Kidney epithelial cell (primary cell): Measurements from ENCODE around the gene FNDC5. TPM values are rescaled to one million over a fixed set of nuclear protein-coding genes. Genes with fewer than 3 reads are reported as not detected.

Experiments
- DNase-seq: peaks from one replicate; pipeline ENCODE4 v3.0.0-alpha.2; 2010; ENCODE audit warnings: low read depth
- H3K27me3 ChIP-seq: 2 replicates; pipeline ENCODE4 v1.6.0; 2011; ENCODE audit warnings: low read length; ENCODE audit not compliant: control insufficient read depth, insufficient read depth
- H3K36me3 ChIP-seq: 2 replicates; pipeline ENCODE4 v1.5.1; 2011; ENCODE audit warnings: low read length; ENCODE audit not compliant: control insufficient read depth, insufficient read depth
- H3K4me3 ChIP-seq: 2 replicates; pipeline ENCODE4 v1.5.1; 2011; ENCODE audit warnings: low read depth, mild to moderate bottlenecking, control low read depth, low read length
- total RNA-seq: library from RNA; depleted of rRNA; stranded (reverse); fragments of >200 nt; gene quantifications from 2 replicates; pipeline ENCODE4 v1.2.3, GENCODE V29; 2015
- TF ChIP-seq, protein P1 (sequence below): IDR thresholded peaks from 2 replicates; pipeline ENCODE4 v1.5.1; 2011; ENCODE audit warnings: mild to moderate bottlenecking, moderate library complexity, low read length, control low read depth, inconsistent platforms; ENCODE audit not compliant: insufficient read depth, poor library complexity, severe bottlenecking

The FNDC5 gene
- total RNA-seq, 1 donor from 2014 or later = 0.08 TPM

DNA sequence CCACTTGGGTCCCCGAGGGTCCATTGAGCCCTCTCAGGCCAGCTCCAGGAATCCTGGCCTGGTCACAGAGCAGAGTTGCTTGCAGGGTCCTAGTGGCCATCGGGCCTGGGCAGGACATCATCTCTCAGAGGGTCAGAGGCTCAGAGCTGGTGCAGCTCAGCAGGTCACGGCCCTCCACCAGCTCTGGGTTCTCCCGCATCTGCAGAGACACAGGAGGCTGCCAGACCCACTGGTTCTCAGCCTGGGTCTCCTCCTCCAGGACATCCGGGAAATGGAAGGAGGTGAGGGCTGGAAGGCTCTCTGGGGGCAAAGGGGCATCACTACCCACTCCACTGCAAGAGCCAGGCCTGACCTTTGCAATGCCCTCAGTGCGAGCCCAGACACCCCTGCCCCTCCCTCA is 24.0 kb upstream of the FNDC5 start:
- H3K36me3 ChIP-seq = no peaks in the 10 kb centered on the region
- TF ChIP-seq, protein P1, sequence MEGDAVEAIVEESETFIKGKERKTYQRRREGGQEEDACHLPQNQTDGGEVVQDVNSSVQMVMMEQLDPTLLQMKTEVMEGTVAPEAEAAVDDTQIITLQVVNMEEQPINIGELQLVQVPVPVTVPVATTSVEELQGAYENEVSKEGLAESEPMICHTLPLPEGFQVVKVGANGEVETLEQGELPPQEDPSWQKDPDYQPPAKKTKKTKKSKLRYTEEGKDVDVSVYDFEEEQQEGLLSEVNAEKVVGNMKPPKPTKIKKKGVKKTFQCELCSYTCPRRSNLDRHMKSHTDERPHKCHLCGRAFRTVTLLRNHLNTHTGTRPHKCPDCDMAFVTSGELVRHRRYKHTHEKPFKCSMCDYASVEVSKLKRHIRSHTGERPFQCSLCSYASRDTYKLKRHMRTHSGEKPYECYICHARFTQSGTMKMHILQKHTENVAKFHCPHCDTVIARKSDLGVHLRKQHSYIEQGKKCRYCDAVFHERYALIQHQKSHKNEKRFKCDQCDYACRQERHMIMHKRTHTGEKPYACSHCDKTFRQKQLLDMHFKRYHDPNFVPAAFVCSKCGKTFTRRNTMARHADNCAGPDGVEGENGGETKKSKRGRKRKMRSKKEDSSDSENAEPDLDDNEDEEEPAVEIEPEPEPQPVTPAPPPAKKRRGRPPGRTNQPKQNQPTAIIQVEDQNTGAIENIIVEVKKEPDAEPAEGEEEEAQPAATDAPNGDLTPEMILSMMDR = no peak
- H3K4me3 ChIP-seq = no peak overlapping the region
- peaks cover 4% of the 10 kb centered on the region for H3K27me3 ChIP-seq
- no peak for DNase-seq

DNA sequence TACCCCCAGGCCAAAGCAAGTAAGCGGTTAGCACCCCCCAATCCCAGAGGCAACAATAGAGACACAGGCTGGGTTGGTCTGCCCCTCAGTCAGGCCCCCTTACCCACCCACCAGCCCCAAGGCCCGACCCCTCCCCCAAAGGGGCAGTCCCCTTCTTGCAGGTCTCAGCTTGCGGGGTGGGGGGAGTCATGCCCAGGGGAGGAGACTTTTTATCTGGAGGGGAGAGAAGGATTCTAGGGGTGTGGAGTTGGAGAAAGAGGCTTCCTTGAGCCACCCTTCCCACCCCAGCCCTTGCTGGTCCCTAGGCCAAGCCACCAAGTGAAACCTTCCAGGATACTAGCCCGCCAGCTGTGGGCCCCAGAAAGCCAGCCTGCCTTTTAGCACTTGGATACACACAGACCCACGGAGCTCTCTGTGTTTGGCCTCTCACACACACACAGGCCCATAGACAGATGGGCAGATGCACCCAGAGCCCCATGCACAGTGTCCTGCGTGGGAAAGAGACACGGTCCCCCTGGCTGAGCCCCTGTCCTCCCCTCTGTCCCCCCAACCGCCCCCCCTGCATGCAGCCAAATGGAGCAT is 23.4 kb upstream of the FNDC5 start:
- no peak for DNase-seq
- no peaks in the 10 kb centered on the region for H3K36me3 ChIP-seq
- no peak overlapping the region for H3K4me3 ChIP-seq
- TF ChIP-seq, protein P1 = no peak
- peaks cover 4% of the 10 kb centered on the region for H3K27me3 ChIP-seq

DNA sequence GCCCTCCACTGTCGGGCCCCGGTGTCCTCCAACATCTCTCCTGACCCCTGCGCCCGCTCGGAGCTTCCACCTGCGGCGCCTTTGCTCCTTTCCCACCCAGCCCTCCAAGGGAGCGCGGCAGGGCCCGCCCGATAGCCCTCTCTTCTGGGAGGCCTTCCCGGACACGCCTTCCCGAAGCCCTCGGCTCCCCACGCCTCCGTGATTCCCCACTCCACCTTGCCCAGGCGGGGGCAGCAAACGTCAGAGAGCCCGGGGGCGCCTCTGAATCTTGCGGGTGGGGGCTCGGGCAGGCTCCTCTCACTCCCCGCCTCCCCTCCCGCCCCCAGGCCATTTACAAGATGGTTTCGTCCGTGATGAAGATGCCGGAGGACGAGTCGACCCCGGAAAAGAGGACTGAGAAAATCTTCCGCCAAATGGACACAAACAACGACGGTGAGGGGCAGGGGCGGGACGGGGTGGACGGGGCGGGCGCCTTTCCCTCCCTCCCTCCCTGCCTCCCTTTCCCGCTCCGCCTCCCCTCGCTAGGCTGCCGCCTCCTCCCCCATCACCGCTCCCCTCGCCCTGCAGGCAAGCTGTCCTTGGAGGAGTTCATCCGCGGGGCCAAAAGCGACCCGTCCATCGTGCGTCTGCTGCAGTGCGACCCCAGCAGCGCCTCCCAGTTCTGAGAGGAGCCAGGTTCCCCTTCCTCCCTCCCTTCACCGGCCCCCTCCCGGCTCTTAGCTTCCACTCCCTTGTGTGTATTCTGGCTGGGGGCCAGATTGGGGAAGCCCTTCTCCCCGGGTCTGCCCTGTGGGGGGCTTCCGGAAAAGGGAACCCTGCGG is 22.7 kb upstream of the FNDC5 start:
- DNase-seq = no peak
- H3K27me3 ChIP-seq = peaks cover 8% of the 10 kb centered on the region
- no peaks in the 10 kb centered on the region for H3K36me3 ChIP-seq
- H3K4me3 ChIP-seq = peak overlapping the region; percentile 44
- TF ChIP-seq, protein P1 = peak; percentile 33

DNA sequence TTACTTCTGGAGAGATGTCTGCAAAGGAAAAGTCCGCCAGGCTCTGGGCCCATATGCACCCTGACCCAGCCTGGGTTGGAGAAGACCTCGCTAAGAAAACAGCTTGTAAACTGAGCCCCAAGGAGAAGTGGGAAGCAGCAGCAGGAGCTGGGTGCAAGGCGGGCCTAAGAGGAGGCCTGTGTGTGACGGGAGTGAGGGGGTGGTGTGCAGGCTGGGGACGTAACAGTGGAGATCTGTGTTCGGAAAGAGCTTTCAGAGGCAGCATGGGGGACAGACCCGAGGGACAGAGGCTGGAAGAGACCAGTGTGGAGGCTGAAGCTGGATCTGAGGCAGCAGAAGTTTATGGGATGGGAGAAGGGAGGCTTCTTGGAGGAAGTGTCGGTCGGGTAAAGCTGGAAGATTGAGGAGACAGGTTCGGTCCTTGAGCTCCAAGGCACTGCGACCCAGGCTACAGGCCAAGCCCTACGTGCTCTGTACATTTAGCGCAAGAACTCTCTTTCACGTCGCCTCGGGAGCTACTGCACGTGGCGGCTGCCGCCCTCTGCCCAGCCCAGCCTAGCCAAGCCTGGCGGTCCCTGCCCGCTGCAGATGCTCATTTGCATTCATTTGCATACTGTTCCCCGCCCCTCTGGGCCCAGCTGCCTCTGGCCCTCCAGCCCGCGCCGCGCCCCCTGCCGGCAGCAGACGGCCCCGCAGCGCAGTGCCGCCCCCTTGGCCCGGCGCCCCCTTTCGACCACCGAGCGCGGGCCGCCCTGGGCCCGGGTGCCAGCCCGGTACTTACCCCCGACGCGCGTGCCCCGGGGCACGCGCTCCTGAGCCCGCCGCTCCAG is 21.9 kb upstream of the FNDC5 start:
- no peaks in the 10 kb centered on the region for H3K36me3 ChIP-seq
- DNase-seq = no peak
- H3K27me3 ChIP-seq = peaks cover 10% of the 10 kb centered on the region
- TF ChIP-seq, protein P1 = peak; percentile 34
- H3K4me3 ChIP-seq = peak overlapping the region; percentile 44

DNA sequence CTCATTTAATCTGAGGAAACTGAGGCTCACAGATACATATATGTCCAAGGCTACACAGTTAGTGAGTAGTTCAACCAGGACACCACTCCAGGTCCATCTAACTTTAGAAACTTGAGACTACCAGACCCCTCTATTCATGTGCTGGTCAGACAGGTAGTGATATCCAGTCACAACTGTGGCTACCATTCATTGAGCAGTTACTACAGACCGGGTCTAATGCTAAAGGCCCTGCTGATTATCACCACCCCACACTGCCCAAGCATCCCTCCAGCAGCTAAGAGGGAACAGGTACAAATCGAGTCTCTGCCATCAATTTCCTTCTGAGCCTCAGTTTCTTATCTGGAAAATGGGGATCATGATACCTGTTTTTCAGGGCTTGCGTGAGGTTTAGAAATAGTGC is 20.9 kb upstream of the FNDC5 start:
- no peak for DNase-seq
- H3K36me3 ChIP-seq = no peaks in the 10 kb centered on the region
- peaks cover 19% of the 10 kb centered on the region for H3K27me3 ChIP-seq
- TF ChIP-seq, protein P1 = no peak
- H3K4me3 ChIP-seq = no peak overlapping the region
